Endothelial cell of umbilical vein (primary cell): ENCODE data around the gene CFAP65. TPM values are rescaled to one million over a fixed set of nuclear protein-coding genes. Genes with fewer than 3 reads are reported as not detected.

ENCODE experiments used
- BruUV-seq: library from RNA; stranded (reverse); fragments of 400-500 nt; replicated peaks from 2 replicates; lab custom pipeline; 2021; lab: Mats Ljungman, UMichigan
- CTCF ChIA-PET: fragments of 300-600, 350-600 bp; sonication (Branson Sonifier 250); formaldehyde crosslinking; loops from one replicate; lab custom pipeline; 2021; ENCODE audit warnings: antibody characterized with exemption, inconsistent platforms; lab: Charles Lee
- POLR2A ChIA-PET: fragments of 300-600, 350-600 bp; sonication (Branson Sonifier 250); formaldehyde crosslinking; loops from one replicate; lab custom pipeline; 2021; ENCODE audit warnings: antibody characterized with exemption, inconsistent platforms; lab: Charles Lee
- DNase-seq: peaks from one replicate; pipeline ENCODE4 v3.0.0-alpha.2; 2011; ENCODE audit warnings: low read depth, low spot score
- FAIRE-seq: peaks from 2 replicates; lab custom pipeline; 2011; peaks lifted over from hg19 to GRCh38; lab: Jason Lieb, UNC
- H2AFZ ChIP-seq: 2 replicates; pipeline ENCODE4 v1.6.0; 2012; ENCODE audit warnings: low read depth, low read length, control low read depth, inconsistent platforms
- H3K27ac ChIP-seq: 2 replicates; pipeline ENCODE4 v1.5.1; 2011; ENCODE audit warnings: low read depth, mild to moderate bottlenecking, control low read depth, low read length, moderate library complexity; ENCODE audit not compliant: insufficient read depth
- H3K27me3 ChIP-seq, 2 experiments: 2 replicates each; pipeline versions ENCODE4 v1.6.0 to v1.6.1; 2011; ENCODE audit warnings: low read length in 2 of 2, mixed read lengths in 1 of 2; ENCODE audit not compliant: control insufficient read depth in 2 of 2, insufficient read depth in 2 of 2
- H3K36me3 ChIP-seq, 2 experiments: 2 replicates in 1 of 2; 3 replicates in 1 of 2; pipeline ENCODE4 v1.5.1; 2011; ENCODE audit warnings: low read length in 2 of 2, mild to moderate bottlenecking in 1 of 2, moderate library complexity in 1 of 2; ENCODE audit not compliant: control insufficient read depth in 2 of 2, insufficient read depth in 2 of 2; ENCODE audit errors: extremely low read depth in 1 of 2
- H3K4me1 ChIP-seq: 3 replicates; pipeline ENCODE4 v1.5.1; 2011; ENCODE audit warnings: mild to moderate bottlenecking, low read length; ENCODE audit not compliant: control insufficient read depth, insufficient read depth; ENCODE audit errors: extremely low read depth
- H3K4me2 ChIP-seq: 2 replicates; pipeline ENCODE4 v1.6.1; 2011; ENCODE audit warnings: low read length, control low read depth, mixed read lengths; ENCODE audit not compliant: insufficient read depth
- H3K4me3 ChIP-seq, 3 experiments: fragments of 200-600 bp in 1 of 3; sonication (generic), shearing (Covaris generic) in 1 of 3; replicated peaks in 1 of 3; 2 replicates each; pipeline ENCODE4 v1.5.1; 2011 to 2016; ENCODE audit warnings: control low read depth in 3 of 3, low read length in 3 of 3, mild to moderate bottlenecking in 2 of 3, inconsistent platforms in 1 of 3, low read depth in 1 of 3, moderate library complexity in 1 of 3; ENCODE audit not compliant: insufficient read depth in 1 of 3
- H3K79me2 ChIP-seq: 2 replicates; pipeline ENCODE4 v1.6.0; 2012; ENCODE audit warnings: low read length, inconsistent platforms; ENCODE audit not compliant: control insufficient read depth, insufficient read depth
- H3K9ac ChIP-seq: replicated peaks from 2 replicates; pipeline ENCODE3; 2011; ENCODE audit warnings: low read length, control low read depth; ENCODE audit not compliant: insufficient read depth; ENCODE audit errors: extremely low read depth
- H3K9me1 ChIP-seq: replicated peaks from 3 replicates; pipeline ENCODE4 v1.6.0; 2011; ENCODE audit warnings: mild to moderate bottlenecking, low read length; ENCODE audit not compliant: control insufficient read depth, insufficient read depth; ENCODE audit errors: extremely low read depth
- H3K9me3 ChIP-seq: replicated peaks from 2 replicates; pipeline ENCODE4 v1.5.1; 2012; ENCODE audit warnings: low read length, inconsistent platforms; ENCODE audit not compliant: control insufficient read depth, insufficient read depth
- H4K20me1 ChIP-seq: replicated peaks from 2 replicates; pipeline ENCODE3; 2011; ENCODE audit warnings: mild to moderate bottlenecking, low read length; ENCODE audit not compliant: control insufficient read depth, insufficient read depth; ENCODE audit errors: extremely low read depth
- EZH2 ChIP-seq: IDR thresholded peaks from 2 replicates; pipeline ENCODE4 v1.6.1; 2012; ENCODE audit warnings: borderline replicate concordance, low read depth, mild to moderate bottlenecking, moderate library complexity, low read length, inconsistent platforms; ENCODE audit not compliant: severe bottlenecking
- FOS ChIP-seq: IDR thresholded peaks from 2 replicates; pipeline ENCODE4 v1.6.1; 2011; ENCODE audit warnings: mild to moderate bottlenecking, low read length, moderate library complexity, borderline replicate concordance; ENCODE audit not compliant: insufficient read depth
- GATA2 ChIP-seq: IDR thresholded peaks from 2 replicates; pipeline ENCODE4 v1.7.0; 2011; ENCODE audit warnings: low read depth, mild to moderate bottlenecking, moderate library complexity, mixed read lengths, low read length; ENCODE audit not compliant: insufficient read length, insufficient read depth
- JUN ChIP-seq: IDR thresholded peaks from 2 replicates; pipeline ENCODE4 v1.6.1; 2011; ENCODE audit warnings: borderline replicate concordance, low read depth; ENCODE audit not compliant: insufficient read length, insufficient read depth
- MYC ChIP-seq: IDR thresholded peaks from one replicate; pipeline ENCODE4 v1.6.1; 2011; ENCODE audit warnings: mild to moderate bottlenecking, low read depth, low read length
- POLR2A ChIP-seq: IDR thresholded peaks from 2 replicates; pipeline ENCODE4 v1.6.1; 2012; ENCODE audit warnings: low read depth, mild to moderate bottlenecking, control low read depth, low read length
- POLR2AphosphoS5 ChIP-seq: IDR thresholded peaks from 2 replicates; pipeline ENCODE4 v1.6.1; 2012; ENCODE audit warnings: low read depth, mild to moderate bottlenecking, control low read depth, low read length, moderate library complexity; ENCODE audit not compliant: insufficient read depth
- dilution Hi-C: fragments of 300-500 bp; cut with MboI; formaldehyde crosslinking; loops from one replicate; pipeline ENCODE4 v1.15.0; 2019; ENCODE audit warnings: low sequenced_read_pairs; ENCODE audit not compliant: extremely low pct_ligation_motif_present
- intact Hi-C: fragments of 100-400 bp; cut with micrococcal nuclease; formaldehyde crosslinking; loops from one replicate; pipeline ENCODE4 v1.10.0; 2022
- polyA plus RNA-seq, 4 experiments: library from polyadenylated mRNA; depleted of rRNA in 3 of 4; stranded (reverse) in 3 of 4; unstranded in 1 of 4; fragments of >200 nt; gene quantifications; 2 replicates each; pipeline versions ENCODE4 v1.2.1 to v1.2.3, GENCODE V29; 2011 to 2012; ENCODE audit warnings: missing spikeins in 1 of 4
- total RNA-seq: library from RNA; stranded (reverse); gene quantifications from 2 replicates; pipeline ENCODE4 v1.2.3, GENCODE V29; 2021
- TF ChIP-seq, protein P1 (sequence below), 2 donors: IDR thresholded peaks; 1 replicate in 1 of 2; 2 replicates in 1 of 2; pipeline ENCODE4 v1.5.1; 2011; ENCODE audit warnings: low read length in 2 of 2, mild to moderate bottlenecking in 2 of 2, moderate library complexity in 2 of 2, control low read depth in 1 of 2, inconsistent platforms in 1 of 2, low read depth in 1 of 2; ENCODE audit not compliant: insufficient read depth in 1 of 2; ENCODE audit errors: extremely low read depth in 1 of 2
- TF ChIP-seq, protein P2 (sequence below): IDR thresholded peaks from 2 replicates; pipeline ENCODE4 v1.6.1; 2011; ENCODE audit not compliant: insufficient read depth, insufficient read length

The CFAP65 gene
- total and polyA plus RNA-seq, 2 donors (not counting 3 experiments of a cell fraction or from before 2014, with no cell fraction given): 0.03 TPM; not detected in 1

GRCh38 chr2:219010873-219011272 is 30.4 kb downstream of the CFAP65 start:
- Histone ChIP-seq H3K79me2 (no peaks in the 10 kb centered on the region), H2AFZ (no peak overlapping the region), H3K36me3 (no peaks in the 10 kb centered on the region), H3K4me2 (no peak overlapping the region), H3K4me3 (no peak overlapping the region), H4K20me1 (no peaks in the 10 kb centered on the region), H3K27ac (no peak overlapping the region), H3K9me1 (no peaks in the 10 kb centered on the region), H3K27me3 (peaks cover 0 to 2% of the 10 kb centered on the region in 2 experiments), H3K9me3 (no peaks in the 10 kb centered on the region), H3K9ac (no peak overlapping the region), H3K4me1 (no peaks in the 10 kb centered on the region)
- ChIA-PET CTCF (interaction anchor here (0.6 to 2.7 kb wide), 9 partner anchors 10 to 144 kb away, joined by 3 to 27 read pairs (median 5); no protein-coding TSS in a partner anchor), POLR2A (no interaction called here)
- DNase-seq (no peak), FAIRE-seq (no peak)
- TF ChIP-seq POLR2A: no peak
- TF ChIP-seq EZH2: no peak
- TF ChIP-seq JUN: no peak
- no peak for TF ChIP-seq GATA2
- TF ChIP-seq, protein P1, sequence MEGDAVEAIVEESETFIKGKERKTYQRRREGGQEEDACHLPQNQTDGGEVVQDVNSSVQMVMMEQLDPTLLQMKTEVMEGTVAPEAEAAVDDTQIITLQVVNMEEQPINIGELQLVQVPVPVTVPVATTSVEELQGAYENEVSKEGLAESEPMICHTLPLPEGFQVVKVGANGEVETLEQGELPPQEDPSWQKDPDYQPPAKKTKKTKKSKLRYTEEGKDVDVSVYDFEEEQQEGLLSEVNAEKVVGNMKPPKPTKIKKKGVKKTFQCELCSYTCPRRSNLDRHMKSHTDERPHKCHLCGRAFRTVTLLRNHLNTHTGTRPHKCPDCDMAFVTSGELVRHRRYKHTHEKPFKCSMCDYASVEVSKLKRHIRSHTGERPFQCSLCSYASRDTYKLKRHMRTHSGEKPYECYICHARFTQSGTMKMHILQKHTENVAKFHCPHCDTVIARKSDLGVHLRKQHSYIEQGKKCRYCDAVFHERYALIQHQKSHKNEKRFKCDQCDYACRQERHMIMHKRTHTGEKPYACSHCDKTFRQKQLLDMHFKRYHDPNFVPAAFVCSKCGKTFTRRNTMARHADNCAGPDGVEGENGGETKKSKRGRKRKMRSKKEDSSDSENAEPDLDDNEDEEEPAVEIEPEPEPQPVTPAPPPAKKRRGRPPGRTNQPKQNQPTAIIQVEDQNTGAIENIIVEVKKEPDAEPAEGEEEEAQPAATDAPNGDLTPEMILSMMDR (IDR thresholded peaks at IDR 0.05; ENCODE audit: extremely low read depth in 1 of 2, insufficient read depth in 1 of 2, low read depth in 1 of 2, low read length in 2 of 2): no peak
- TF ChIP-seq, protein P2, sequence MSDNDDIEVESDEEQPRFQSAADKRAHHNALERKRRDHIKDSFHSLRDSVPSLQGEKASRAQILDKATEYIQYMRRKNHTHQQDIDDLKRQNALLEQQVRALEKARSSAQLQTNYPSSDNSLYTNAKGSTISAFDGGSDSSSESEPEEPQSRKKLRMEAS: no peak
- TF ChIP-seq MYC: no peak
- TF ChIP-seq POLR2AphosphoS5: no peak
- TF ChIP-seq FOS: no peak
- intact Hi-C loops (no loop called here), dilution Hi-C loops (no loop called here)
- BruUV-seq: no TSS peak
